GM13977 (cell line): Measurements from ENCODE around the gene CDK18.

ENCODE experiments used
- DNase-seq: peaks from one replicate; pipeline ENCODE4 v3.0.0; 2012; ENCODE audit warnings: low spot score
- in situ Hi-C: fragments of 300-500 bp; cut with MboI; formaldehyde crosslinking; loops from one replicate; pipeline ENCODE4 v1.12.0; 2022; ENCODE audit warnings: low sequenced_read_pairs, low pct_unique_long_range_greater_than_20kb, mixed read lengths, inconsistent platforms; ENCODE audit not compliant: unreplicated experiment
- TF ChIP-seq, protein P1 (sequence below): IDR thresholded peaks from 2 replicates; pipeline ENCODE4 v1.5.1; 2012; ENCODE audit warnings: mild to moderate bottlenecking, control low read depth; ENCODE audit not compliant: insufficient read depth; ENCODE audit errors: extremely low read depth, missing control alignments

The CDK18 gene

DNA sequence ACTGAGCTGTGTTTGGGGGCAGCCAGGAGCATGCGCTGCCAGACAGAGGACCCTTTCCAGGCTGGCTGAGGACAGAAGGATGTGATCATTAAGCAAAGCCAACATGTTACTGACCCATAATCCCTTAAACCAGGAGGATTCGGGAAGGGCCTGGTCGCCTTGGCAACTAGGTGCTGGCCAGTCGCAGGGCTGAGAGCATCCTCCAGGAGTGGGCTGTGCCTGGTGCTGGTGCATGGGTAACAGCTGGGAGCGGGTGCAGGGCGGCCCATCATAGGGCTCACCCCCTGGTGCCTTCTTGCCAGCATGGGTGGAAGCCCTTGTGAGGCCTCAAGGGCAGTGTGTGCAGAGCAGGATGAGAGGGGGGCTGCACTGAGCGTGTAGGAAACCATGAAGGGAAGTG lies 17.2 kb downstream of the CDK18 start:
- TF ChIP-seq, protein P1, sequence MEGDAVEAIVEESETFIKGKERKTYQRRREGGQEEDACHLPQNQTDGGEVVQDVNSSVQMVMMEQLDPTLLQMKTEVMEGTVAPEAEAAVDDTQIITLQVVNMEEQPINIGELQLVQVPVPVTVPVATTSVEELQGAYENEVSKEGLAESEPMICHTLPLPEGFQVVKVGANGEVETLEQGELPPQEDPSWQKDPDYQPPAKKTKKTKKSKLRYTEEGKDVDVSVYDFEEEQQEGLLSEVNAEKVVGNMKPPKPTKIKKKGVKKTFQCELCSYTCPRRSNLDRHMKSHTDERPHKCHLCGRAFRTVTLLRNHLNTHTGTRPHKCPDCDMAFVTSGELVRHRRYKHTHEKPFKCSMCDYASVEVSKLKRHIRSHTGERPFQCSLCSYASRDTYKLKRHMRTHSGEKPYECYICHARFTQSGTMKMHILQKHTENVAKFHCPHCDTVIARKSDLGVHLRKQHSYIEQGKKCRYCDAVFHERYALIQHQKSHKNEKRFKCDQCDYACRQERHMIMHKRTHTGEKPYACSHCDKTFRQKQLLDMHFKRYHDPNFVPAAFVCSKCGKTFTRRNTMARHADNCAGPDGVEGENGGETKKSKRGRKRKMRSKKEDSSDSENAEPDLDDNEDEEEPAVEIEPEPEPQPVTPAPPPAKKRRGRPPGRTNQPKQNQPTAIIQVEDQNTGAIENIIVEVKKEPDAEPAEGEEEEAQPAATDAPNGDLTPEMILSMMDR: no peak
- in situ Hi-C loops: loop anchor here (10.0 kb wide), 1 partner anchor 143 kb away; no protein-coding TSS in a partner anchor
- DNase-seq: no peak

DNA sequence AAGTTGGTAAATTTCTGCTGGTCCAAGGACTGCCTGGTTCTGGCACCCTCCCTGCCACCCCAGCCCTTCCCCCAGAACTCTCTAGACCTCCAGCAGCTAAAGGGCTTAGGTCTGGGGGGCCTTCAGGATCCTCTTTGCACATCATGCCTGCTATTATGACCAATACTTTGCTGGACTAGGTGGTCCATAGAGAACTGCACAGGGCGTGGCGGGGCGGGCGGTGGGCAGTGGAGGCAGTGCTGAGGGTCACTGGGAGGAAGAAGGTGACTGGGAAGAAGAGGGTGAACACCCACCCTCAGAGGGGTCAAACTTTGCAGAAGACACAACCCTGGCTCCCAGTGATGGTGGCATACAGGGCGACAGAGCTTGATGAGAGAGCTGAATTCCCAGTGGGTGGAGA lies 18.2 kb downstream of the CDK18 start:
- in situ Hi-C loops: loop anchor here (10.0 kb wide), 1 partner anchor 142 kb away; no protein-coding TSS in a partner anchor
- DNase-seq: no peak
- TF ChIP-seq, protein P1: no peak

DNA sequence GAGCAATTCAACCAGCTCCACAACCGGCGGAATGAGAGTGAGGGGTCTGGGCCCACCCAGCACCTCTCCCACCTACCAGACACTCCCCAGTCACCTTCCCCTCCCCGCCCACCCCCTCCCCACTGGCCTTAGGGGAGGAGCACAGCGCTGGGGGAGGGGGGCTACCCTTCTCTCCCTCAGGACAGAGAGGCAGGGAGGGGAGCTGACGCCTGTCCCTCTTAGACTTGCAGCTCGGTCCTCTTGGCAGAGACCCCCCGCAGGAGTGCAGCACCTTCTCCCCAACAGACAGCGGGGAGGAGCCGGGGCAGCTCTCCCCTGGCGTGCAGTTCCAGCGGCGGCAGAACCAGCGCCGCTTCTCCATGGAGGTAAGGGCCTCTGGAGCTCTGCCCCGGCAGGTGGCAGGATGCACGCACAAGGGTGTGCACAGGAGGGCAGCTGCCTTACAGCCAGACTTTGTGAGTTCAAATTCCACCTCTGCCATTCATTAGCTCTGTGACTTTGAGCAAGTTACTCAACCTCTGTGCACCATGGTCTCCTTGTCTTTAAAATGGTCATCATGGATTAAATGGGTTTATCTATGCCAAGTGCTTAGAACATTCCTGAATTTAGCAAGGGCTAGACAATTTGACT lies 18.9 kb downstream of the CDK18 start:
- in situ Hi-C loops: loop anchor here (10.0 kb wide), 1 partner anchor 141 kb away; no protein-coding TSS in a partner anchor
- DNase-seq: no peak
- TF ChIP-seq, protein P1: no peak

DNA sequence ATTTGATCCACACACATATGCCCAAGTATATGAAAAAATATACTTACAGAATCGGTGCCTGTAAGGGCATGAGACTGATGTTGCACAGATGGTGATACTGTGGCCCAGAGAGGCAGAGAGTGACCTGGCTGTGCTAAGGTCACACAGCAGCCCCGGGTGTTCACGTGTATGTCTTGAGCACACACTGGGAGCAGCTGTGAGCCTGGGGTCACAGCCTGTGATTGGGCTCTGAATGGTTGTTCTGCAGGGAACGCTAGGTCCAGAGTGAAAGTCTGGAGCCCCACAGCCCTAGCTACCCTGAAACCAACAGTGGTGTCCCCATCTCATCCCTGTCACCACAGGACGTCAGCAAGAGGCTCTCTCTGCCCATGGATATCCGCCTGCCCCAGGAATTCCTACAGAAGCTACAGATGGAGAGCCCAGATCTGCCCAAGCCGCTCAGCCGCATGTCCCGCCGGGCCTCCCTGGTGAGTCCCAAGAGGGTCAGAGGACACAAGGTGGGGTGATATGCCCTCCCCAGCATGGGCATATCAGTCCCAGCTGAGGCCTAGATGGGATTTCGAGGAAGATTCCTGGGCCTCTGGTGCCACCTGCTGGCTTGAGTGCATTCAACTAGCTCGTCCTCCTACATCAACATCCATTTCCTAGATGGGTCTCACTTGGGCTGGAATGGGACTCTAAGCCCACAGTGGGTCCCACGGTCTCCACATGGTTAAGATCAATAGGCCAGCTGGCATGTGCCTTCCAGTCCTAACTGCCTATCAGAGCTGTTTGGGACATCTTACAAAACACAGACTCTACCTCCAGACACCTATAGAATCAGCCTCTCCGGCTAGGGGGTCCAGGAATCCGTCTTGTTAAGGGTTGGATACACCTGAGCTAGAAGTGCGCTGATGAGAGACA lies 19.7 kb downstream of the CDK18 start:
- peak; percentile 86 for DNase-seq
- in situ Hi-C loops: loop anchor here (10.0 kb wide), 1 partner anchor 141 kb away; no protein-coding TSS in a partner anchor
- TF ChIP-seq, protein P1: peak; percentile 81

DNA sequence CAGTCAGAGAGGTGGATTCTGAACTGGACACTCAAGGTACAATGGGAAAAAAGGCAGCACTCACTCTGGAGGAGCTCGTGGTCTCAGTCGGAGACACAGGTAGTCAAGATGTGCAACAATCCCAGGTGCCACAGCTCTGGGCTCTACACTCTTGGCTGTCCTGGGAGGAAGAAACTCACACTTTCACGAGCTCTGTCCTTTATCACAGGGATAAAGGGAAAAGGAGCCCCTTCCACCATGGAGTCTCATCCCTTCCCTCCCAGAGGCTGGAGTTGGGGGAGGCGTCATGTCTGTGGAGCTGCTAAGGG lies 20.3 kb downstream of the CDK18 start:
- DNase-seq: no peak
- TF ChIP-seq, protein P1: no peak
- in situ Hi-C loops: loop anchor here (10.0 kb wide), 1 partner anchor 140 kb away; no protein-coding TSS in a partner anchor

DNA sequence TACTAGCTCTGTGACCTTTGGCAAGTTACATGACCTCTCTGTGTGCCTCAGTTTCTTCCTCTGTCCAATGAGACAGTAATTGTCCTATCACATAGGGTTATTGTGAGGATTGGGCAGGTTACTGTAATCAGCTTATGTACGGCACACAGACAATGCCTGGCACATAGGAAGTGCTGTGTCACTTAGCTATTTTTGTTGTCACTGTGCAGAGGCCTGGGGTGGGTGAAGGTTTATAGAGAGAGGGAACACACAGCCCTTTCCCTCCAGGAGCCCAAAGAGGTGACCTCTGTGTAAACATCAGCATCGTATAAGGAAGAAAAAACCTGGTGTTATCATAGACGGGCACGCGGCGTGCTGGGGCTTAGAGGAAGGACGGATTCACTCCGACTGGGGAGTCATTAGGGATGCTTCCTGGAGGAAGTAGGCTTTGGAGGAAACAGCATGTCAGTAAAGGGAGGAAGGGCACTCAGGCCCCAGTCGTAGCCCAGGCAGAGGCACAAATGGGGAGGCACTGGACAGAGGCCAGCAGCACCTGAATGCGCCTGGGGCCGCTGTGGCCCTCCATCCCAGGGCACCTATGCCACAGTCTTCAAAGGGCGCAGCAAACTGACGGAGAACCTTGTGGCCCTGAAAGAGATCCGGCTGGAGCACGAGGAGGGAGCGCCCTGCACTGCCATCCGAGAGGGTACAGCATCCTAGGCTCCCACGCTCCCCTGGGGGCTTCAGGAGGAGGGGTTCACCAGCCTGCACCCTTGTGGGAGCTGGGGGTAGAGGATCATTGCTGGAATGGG lies 21.2 kb downstream of the CDK18 start:
- TF ChIP-seq, protein P1: no peak
- in situ Hi-C loops: loop anchor here (10.0 kb wide), 1 partner anchor 139 kb away; no protein-coding TSS in a partner anchor
- no peak for DNase-seq
